Loucy (cell line): Measurements from ENCODE around the gene CDK19.

Experiments
- CTCF ChIP-seq: fragments of 200-600 bp; sonication (generic); conservative IDR thresholded peaks from 2 replicates; pipeline ENCODE4 v1.5.1; 2014; ENCODE audit warnings: mild to moderate bottlenecking, antibody characterized with exemption, low read length
- EZH2phosphoT487 ChIP-seq: fragments of 200-600 bp; IDR thresholded peaks from 2 replicates; pipeline ENCODE4 v1.6.1; 2018; ENCODE audit warnings: antibody characterized with exemption, mild to moderate bottlenecking, moderate library complexity, borderline replicate concordance

- TF ChIP-seq CTCF = no peak
- no peak for TF ChIP-seq EZH2phosphoT487
Measured at GRCh38 chr6:110800196-110800838, 15.0 kb downstream of the CDK19 start.
